Islet precursor cell (in vitro differentiated cells): Measurements from ENCODE around the gene ING5.

Source experiments
- DNase-seq: peaks from one replicate; pipeline ENCODE4 v3.0.0-alpha.2; 2018

Gene ING5

GRCh38 chr2:241762933-241763369 lies 61.1 kb downstream of the ING5 start:
- no peak for DNase-seq

DNA sequence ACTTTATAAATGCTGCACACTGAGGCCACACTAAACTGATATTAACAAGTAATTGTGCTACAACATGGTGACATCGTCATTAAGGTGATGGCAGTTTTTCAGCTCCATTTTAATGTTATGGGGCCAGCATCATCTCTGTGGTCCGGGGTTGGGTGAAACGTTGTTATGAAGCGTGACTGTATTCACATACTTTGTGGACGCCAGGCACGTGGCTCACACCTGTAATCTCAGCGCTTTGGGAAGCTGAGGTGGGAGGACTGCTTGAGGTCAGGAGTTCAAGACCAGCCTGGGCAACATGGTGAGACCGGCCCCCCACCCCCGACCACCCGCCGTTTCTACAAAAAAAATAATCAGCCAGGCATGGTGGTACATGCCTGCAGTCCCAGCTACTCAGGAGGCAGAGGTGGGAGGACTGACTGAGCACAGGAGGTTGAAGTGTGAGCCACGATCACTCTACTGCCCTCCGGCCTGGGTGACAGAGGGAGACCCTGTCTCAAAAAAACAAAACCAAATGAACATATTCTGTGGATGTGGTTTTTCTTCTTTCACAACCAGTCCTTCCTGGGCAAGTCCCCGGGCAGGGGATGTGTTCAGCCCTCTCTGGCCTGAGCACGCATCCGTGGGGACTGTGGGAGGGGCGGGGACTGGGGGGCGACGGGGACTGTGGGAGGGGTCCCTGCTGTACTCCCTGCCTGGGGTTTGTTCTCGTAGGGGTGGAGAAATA lies 61.9 kb downstream of the ING5 start:
- DNase-seq = no peak

DNA sequence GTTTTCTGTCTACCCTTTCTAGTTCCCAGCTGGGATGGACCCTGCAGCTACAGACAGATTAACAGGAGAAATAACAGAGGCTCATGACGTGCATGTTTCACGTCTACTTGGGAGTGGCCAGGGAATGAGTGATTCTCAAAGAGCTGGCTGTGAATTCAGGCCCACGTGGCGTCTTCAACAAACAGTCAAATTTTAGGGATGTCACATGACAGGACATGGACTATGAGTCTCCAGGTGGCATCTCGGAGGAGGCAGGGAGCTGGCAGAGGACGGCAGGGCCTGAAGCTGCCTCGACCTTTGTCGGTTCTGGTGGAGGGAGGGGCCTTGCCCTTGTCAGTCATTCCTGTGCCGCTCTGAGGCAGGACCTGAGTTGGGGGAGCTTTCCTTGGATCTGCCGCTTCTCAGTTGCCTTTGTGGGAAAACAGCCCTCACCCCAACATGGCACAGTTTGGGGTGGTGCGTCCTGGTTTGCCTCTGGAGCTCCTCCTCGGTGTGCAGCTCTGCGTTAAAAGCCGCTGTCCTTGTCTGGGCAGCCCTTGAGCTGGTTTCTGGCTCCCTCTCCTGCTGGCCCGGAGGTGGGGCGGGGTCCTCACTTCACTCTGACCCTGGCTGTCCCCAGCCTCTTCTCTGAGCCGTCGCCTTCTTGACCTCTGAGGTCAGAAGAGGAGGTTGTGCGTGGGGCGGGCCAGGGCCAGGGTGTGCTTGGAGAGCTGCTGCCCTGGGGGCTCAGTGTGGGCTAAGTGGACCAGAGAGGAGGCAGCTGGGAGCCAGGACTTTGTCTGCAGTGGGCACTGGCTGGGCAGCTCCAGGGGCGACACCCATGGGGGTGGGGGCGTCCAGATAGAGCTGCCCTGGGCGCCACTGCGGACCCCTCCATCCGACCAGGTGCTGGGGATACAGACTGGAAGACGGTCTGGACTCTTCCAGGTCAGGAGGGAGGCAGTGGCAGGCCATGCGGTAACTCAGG lies 62.7 kb downstream of the ING5 start:
- DNase-seq = peak; percentile 81

GRCh38 chr2:241767464-241768250 lies 65.8 kb downstream of the ING5 start:
- DNase-seq = peak; percentile 54

DNA sequence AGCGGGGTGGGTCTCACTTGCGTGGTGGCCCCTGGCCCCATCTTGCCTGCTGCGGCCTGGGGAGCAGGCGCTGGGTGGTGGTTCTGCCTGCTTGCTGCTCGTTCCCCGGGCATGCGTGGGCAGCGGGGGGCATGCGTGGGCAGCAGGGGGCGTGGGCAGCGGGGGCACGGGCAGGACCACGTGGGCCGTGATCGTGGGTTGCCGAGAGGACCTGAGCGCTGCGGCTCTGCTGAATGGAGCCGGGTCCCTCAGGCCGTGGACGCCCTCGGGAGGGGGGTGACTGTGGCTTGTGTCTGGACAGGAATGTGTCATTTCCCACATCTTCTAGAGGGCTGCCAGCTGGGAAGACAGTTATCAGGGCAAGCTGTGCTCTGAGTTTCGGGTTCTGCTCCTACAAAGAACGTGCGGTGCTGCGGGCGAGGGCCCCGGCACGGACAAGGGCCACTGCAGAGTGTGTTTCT lies 66.4 kb downstream of the ING5 start:
- DNase-seq = peak; percentile 51

DNA sequence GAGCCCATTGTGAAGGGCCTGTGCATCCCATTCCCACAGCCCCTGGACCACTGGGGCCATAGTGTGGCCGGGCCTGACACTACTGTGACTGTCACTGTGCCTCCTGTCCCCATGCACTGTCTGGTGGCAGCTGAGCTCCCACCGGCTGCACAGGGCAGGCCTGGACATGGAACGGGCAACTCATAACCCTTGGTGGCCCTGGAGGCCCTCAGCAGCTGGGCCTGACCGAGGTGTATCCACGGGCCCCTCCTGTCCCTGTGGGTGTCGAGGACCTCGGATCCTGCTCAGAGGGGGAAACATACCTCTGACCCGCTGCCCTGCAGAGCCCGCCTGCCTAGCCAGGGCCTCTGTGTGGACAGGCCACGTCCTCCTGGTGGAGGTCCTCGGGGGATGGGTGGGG lies 67.0 kb downstream of the ING5 start:
- DNase-seq = peak; percentile 46

- DNase-seq = peak; percentile 45
Observed at GRCh38 chr2:241769819-241770184, 68.0 kb downstream of the ING5 start.

GRCh38 chr2:241770185-241770935 lies 68.5 kb downstream of the ING5 start:
- peak; percentile 56 for DNase-seq

- no peak for DNase-seq
Observed at GRCh38 chr2:241770936-241771285, 69.1 kb downstream of the ING5 start.

GRCh38 chr2:241771286-241772062 lies 69.6 kb downstream of the ING5 start:
- DNase-seq = peak; percentile 53

DNA sequence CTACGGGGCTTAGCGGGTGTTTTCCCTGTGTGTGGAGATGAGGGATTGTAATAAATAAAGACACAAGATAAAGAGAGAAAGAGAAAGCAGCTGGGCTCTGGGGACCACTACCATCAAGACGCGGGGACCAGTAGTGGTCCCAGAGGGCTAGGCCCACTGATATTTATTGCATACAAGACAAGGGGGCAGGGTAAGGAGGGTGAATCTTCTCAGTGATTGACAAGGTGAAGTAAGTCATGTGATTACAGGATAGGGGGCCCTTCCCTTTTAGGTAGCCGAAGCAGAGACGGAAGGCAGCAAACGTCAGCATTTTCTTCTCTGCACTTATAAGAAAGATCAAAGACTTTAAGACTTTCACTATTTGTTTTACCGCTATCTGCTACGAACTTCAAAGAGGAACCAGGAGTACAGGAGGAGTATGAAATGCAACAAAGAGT lies 70.2 kb downstream of the ING5 start:
- no peak for DNase-seq

DNA sequence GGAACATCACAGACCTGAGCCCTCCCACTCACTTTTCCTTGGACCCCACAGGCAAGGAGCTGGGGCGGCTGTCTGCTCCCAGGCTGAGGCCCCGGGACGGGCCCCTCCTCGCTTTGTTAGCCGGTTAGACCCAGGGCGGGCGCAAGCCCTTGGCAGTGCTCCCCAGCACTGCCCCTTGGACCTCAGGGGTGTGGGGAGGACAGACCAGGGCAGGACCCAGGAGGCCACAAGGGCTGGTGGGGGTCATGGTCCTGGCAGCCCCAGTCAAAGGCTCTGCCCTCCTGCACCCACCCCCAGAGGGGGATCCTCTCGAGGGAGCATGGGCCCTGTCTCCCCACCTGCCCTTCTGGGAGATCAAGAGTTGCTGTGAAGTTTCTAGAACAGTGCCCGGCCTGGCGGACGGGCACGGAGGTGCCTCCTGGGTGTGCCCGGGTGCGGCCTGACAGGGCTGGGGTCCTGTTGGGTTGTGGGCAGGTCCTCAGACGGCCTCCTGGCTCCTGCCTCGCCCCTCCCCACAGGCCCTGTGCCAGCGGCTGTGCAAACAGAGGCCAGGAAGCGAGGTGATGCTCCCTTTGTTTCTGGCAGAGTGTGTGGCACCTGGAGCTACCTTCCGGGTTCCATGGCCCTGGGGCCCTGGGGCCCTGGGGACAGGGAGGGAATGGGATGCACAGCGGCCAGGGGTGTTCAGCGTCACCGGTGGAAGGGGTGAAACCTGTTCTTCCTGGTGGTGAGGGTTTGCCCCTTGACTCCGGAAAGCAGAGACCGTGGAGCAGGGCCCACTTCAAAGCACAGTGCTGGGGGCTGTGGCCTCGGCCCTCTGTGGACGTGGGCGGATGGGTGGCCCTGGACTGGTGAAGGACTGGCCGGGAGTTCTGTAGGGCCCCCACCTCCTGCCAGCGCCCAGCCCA lies 71.9 kb downstream of the ING5 start:
- no peak for DNase-seq

GRCh38 chr2:241774419-241775222 lies 72.8 kb downstream of the ING5 start:
- DNase-seq = peak; percentile 49

DNA sequence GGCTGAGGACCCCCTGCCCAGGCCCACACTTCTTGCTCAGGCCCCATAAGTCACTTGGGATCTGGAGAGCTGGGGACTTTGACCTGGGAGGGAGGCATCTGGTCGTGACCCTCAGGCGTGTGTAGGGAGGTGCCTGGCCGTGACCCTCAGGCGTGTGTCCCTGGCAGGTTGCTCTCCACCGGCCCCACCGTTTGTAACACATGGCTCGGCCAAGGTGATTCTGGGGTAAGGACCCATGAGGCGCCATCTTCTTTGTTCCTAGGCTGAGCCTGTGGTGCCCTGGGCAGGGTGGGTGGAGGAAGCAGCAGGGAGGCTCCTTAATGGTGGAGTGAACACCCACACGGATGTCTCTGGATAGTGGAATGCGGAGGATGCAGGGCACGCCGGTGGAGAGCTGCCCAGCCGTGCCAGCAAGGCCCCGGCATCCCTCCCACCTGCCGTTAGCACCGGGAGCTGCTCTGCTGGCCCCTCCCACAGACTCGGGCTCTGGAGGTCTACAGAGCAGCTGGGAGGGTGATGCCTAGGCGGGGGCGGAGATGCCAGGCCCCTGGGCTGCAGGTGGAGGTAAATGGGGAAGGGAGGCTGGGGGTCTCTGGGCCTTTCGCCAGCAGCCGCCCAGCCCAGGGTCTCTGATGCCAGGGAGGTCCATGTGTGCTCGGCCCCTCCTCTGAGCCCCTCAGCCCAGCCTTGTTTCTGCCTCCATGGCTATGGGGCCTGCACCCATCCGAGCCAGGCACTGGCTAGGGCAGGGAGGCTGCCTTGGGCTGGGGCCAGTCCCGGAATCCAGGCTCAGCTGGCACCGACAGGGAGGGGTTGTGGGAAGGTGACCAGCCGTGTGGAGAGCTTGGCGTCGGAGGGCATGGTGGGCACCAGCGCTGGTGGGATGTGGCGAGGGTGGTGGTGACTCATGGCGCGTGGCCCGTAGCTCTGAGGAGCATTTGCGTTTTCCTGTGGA lies 73.7 kb downstream of the ING5 start:
- DNase-seq = peak; percentile 48

GRCh38 chr2:241776336-241777169 lies 74.7 kb downstream of the ING5 start, which contains the start of gene GAL3ST2:
GAL3ST2 (plus strand) TSS chr2:241776822; CDS start chr2:241776956, 134 bp downstream.
- no peak for DNase-seq

GRCh38 chr2:241777170-241777685 lies 75.4 kb downstream of the ING5 start:
- DNase-seq = no peak
